NOMO-1 (cell line): Measurements from ENCODE around the gene MED14.

Experiments
- DNase-seq, 2 experiments: peaks; one replicate each; lab custom pipeline; 2025; ENCODE audit not compliant: unreplicated experiment in 2 of 2; lab: John Stamatoyannopoulos, UW

Gene MED14

GRCh38 chrX:40617566-40617965, 117.8 kb downstream of the MED14 start:
- DNase-seq, result no peak

DNA sequence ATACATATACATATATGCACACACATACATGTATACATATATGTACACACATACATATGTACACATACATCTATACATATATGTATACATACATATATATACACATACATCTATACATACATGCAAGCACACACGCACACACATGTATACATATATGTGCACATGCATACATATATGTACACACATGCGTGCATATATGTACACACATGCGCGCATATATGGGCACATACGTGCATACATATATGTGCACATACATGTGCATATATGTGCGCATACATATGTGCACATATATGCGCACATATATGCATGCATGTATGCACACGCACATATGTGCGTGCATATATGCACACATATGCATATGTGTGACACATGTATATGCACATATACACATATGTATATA, 119.4 kb downstream of the MED14 start:
- DNase-seq, result no peak

DNA sequence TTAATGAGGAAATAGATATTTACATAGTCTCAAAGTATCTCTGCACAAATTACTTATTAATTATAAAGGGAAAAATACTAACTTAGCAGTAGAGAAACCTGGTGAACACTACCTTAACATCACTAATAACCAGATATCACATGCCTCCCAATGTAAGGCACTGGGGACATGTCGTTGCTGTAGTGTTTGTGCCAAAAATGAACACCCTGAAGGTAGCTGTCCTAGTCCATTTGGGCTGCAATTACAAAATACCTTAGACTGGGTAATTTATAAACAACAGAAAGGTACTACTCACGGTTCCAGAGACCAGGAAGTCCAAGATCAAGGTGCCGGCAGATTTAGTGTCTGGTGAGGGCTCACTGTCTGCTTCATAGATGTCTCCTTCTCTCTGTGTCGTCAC, 122.8 kb downstream of the MED14 start:
- no peak for DNase-seq

GRCh38 chrX:40607381-40607780, 128.0 kb downstream of the MED14 start:
- no peak for DNase-seq

GRCh38 chrX:40603446-40603845, 131.9 kb downstream of the MED14 start:
- no peak for DNase-seq
